Ovary (tissue), 9 donors: ENCODE data around the gene NDUFA13. TPM values are rescaled to one million over a fixed set of nuclear protein-coding genes. Genes with fewer than 3 reads are reported as not detected.

Experiments used
- DNase-seq, 5 donors: peaks; one replicate each; pipeline ENCODE4 v3.0.0-alpha.2; 2019 to 2020
- H3K27ac ChIP-seq, 2 donors: fragments of 200-600 bp; one replicate each; pipeline versions ENCODE4 v1.5.1 to v1.8.0; 2019 to 2022
- H3K27me3 ChIP-seq: fragments of 200-600 bp; one replicate; pipeline ENCODE4 v1.8.0; 2022
- H3K36me3 ChIP-seq: fragments of 200-600 bp; sonication (generic); one replicate; pipeline ENCODE4 v1.5.1; 2019
- H3K4me1 ChIP-seq: one replicate; pipeline ENCODE4 v1.8.1; 2013; ENCODE audit warnings: mild to moderate bottlenecking, moderate library complexity; ENCODE audit not compliant: insufficient read depth
- H3K4me3 ChIP-seq: fragments of 200-600 bp; sonication (generic); one replicate; pipeline ENCODE4 v1.5.1; 2017
- H3K9me3 ChIP-seq, 2 donors: fragments of 200-600 bp in 1 of 2; sonication (generic) in 1 of 2; one replicate each; pipeline versions ENCODE4 v1.5.1 to v1.8.1; 2013 to 2019; ENCODE audit warnings: mild to moderate bottlenecking in 1 of 2, moderate library complexity in 1 of 2
- EP300 ChIP-seq: sonication (generic); formaldehyde crosslinking; IDR thresholded peaks from one replicate; pipeline ENCODE4 v1.6.1; 2017; ENCODE audit warnings: antibody characterized with exemption
- POLR2A ChIP-seq: fragments of 450-650 bp; IDR thresholded peaks from one replicate; pipeline ENCODE4 v1.6.1; 2017; ENCODE audit warnings: antibody characterized with exemption, mild to moderate bottlenecking, moderate library complexity
- WGBS, 3 donors: extraction: QIAGEN DNeasy Blood & Tissue Kit in 1 of 3; methylation state at CpG; one replicate each; pipeline versions ENCODE4 v1.1.5 to v1.1.7; 2013 to 2017; 5-methylcytosine and 5-hydroxymethylcytosine counted together
- intact Hi-C, 4 donors: fragments of 100-400 bp; cut with DNase I; formaldehyde crosslinking; loops; one replicate each; pipeline versions ENCODE4 v1.11.0 to v1.15.1; 2022 to 2023
- polyA plus RNA-seq, 2 donors: library from polyadenylated mRNA; stranded (reverse); fragments of 200-250 nt in 1 of 2; fragments of 350-450 nt in 1 of 2; fragmentation: Illumina TruSeq in 1 of 2; extraction: RNeasy Lipid Tissue Mini Kit (QIAGEN cat#74804) in 1 of 2; gene quantifications; one replicate each; pipeline ENCODE4 v1.2.3, GENCODE V29; 2013 to 2014
- total RNA-seq, 7 donors: library from RNA; depleted of rRNA in 2 of 7; stranded (reverse); fragments of >200 nt in 2 of 7; fragmentation: NEBNext Ultra II Directional in 3 of 7; extraction: Animal tissue kit (Norgen Biotek cat#: 25700) in 3 of 7; gene quantifications; one replicate each; pipeline versions ENCODE4 v1.1.0 to v1.2.4, GENCODE V29; 2016 to 2023
- TF ChIP-seq, protein P1 (sequence below), 3 donors: fragments of 450-650 bp in 2 of 3; fragments of 200-600 bp in 1 of 3; IDR thresholded peaks; one replicate each; pipeline versions ENCODE4 v1.5.1 to v1.8.0; 2016 to 2022; ENCODE audit warnings: antibody characterized with exemption in 3 of 3, mild to moderate bottlenecking in 1 of 3
- donor health status: DM: no; HTN: no; CAD: no; lungs with moderate emphysema.
- donor health status: DM: no; HTN: no; CAD: no.
- donor health status: Bipolar disorder and iron deficiency.
- donor health status: DM: yes; HTN: yes; CAD: no.
- donor health status: DM: no; HTN: no; CAD: no.
- donor health status: DM: yes; HTN: yes; CAD: no.

NDUFA13 gene
- total and polyA plus RNA-seq, 9 donors, result 33.5 to 291 (median 202) TPM

DNA sequence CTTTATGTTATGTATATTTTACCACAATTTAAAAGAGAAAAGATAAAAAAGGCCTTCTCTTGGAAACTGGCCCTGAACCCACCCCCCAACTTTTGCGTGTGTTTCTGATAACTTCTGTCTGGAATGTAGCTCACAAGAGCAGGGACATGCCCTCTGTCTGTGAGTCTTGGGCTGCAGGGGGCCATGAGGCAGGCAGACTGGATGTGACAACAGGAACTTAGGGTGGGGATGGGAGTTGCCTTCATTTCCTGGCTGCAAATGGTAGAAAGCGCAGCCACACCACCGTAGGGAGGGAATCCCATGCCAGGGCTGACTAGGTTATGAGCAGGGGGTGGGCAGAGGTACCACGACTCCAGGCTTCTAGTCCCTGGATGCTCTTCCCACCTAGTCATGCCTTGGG lies 43.9 kb downstream of the NDUFA13 start:
- intact Hi-C loops, result no loop called here
- no peak for TF ChIP-seq EP300

DNA sequence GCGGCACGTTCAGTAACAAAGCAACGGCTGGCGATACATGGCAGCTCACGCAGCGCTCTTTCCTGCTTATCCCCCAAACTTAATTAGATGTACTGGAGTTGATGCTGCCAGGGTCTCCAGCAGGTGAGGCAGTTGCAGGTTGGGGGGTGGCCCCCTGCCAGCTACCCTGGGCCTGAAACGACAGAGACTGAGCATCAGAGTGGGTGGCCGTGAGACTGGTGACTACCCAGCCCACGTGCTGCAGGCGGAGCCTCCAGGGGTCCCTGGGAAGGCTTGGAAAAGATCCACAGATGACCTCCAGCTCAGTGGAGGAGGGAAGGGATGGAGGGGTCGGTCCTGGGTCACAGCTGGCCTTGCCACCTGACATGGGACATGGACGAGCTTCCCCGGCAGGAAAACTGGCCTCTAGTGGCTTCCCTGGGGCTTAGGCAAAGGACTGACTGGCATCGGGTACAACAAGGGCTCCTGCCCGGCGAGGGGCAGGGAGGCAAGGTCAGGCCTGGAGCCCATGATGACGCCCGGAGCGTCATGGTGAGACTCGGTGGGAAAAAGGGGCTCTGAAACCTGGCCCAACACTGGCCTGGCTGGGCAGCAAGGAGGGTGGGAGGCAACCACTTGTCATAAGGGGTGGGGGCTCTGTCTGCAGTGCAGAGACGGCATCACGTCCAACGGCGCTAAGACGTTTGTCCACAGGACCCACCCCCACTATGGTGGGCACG lies 46.1 kb downstream of the NDUFA13 start:
- intact Hi-C loops, result no loop called here
- 80 to 81% (median 81%) methylated on average over 26 of the region's 26 CpGs for WGBS, 3 donors

More for the DNA sequence above, 43.9 kb downstream of the NDUFA13 start:
- WGBS, 3 donors, result 53 to 71% (median 63%) methylated on average over 4 of the region's 4 CpGs
- Histone ChIP-seq H3K27ac (no peak overlapping the region), H3K9me3 (no peaks in the 10 kb centered on the region), H3K4me3 (no peak overlapping the region), H3K36me3 (no peaks in the 10 kb centered on the region), H3K27me3 (no peaks in the 10 kb centered on the region), H3K4me1 (no peaks in the 10 kb centered on the region)
- DNase-seq, result no peak

DNA sequence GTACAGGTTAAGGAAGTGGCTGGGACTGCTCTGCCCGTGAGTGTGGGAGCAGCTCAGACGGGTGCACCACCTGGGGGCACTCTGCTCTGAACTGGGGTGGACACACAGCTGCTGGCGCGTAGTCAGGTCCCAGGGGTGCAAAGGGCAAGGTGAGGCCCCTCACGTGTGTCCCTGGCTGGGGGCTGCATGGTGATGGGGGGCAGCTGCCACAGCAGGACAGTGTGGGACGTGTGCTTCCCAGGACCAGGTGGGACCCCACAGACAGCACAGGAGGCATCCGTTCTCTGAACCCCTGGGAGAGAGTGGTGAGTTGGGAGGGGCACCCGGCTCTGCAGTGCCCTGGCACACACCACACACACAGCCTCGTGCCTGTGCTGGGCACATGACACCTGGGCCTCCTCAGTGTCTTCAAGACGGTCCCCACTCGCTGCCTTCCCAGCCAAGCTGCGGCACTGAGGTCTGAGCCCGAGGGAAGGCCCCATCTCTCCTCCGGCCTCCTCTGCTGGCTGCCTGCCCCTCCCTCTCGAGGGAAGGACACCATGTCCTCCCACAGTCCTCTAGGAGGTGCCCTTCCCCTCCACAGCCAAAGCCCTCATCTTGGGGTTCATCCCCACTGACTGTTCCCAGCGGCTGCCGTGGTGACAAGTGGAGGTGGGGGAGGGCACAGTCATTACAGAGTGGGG lies 46.8 kb downstream of the NDUFA13 start:
- Histone ChIP-seq H3K36me3 (no peaks in the 10 kb centered on the region), H3K27me3 (no peaks in the 10 kb centered on the region), H3K27ac (no peak overlapping the region), H3K4me3 (no peak overlapping the region), H3K4me1 (no peaks in the 10 kb centered on the region), H3K9me3 (no peaks in the 10 kb centered on the region)
- WGBS, 3 donors, result 73 to 77% (median 76%) methylated on average over 16 to 17 of the region's 17 CpGs
- no peak for DNase-seq
- intact Hi-C loops, result no loop called here
- TF ChIP-seq, protein P1, sequence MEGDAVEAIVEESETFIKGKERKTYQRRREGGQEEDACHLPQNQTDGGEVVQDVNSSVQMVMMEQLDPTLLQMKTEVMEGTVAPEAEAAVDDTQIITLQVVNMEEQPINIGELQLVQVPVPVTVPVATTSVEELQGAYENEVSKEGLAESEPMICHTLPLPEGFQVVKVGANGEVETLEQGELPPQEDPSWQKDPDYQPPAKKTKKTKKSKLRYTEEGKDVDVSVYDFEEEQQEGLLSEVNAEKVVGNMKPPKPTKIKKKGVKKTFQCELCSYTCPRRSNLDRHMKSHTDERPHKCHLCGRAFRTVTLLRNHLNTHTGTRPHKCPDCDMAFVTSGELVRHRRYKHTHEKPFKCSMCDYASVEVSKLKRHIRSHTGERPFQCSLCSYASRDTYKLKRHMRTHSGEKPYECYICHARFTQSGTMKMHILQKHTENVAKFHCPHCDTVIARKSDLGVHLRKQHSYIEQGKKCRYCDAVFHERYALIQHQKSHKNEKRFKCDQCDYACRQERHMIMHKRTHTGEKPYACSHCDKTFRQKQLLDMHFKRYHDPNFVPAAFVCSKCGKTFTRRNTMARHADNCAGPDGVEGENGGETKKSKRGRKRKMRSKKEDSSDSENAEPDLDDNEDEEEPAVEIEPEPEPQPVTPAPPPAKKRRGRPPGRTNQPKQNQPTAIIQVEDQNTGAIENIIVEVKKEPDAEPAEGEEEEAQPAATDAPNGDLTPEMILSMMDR (IDR thresholded peaks at IDR 0.05), result no peak
- TF ChIP-seq EP300 (no peak), POLR2A (no peak)

More for the DNA sequence above, 46.1 kb downstream of the NDUFA13 start:
- H3K36me3 ChIP-seq, result no peaks in the 10 kb centered on the region
- H3K4me3 ChIP-seq, result no peak overlapping the region
- H3K27me3 ChIP-seq, result no peaks in the 10 kb centered on the region
- TF ChIP-seq, protein P1 (IDR thresholded peaks at IDR 0.05), result no peak
- TF ChIP-seq EP300, result no peak
- TF ChIP-seq POLR2A, result no peak
- H3K9me3 ChIP-seq, result no peaks in the 10 kb centered on the region
- H3K4me1 ChIP-seq, result no peaks in the 10 kb centered on the region
- DNase-seq, result no peak
- no peak overlapping the region for H3K27ac ChIP-seq

DNA sequence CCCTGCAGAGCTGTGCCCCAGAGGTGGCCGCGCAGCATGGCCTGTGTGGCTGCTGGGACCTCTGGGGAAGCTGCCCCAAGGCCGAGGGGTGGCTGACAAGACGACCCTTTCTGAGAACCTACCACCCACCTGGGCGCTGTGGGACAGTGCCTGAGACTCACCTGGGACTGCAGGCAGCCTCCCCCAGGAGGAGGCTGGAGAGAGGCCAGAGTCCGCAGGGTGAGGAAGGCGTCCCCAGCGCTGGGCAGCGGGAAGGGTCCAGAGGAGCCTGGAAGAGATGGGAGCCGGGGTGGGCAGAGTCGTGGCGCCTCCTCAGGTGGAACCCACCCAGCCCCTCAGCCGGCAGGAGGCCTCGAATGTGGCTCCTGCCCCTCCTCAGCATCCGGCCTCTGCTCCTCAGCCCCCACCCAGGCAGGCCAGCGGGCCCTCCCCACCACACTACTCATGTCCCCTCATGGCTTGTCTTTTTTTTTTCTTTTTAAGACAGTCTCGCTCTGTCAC lies 47.4 kb downstream of the NDUFA13 start:
- Histone ChIP-seq H3K27ac (no peak overlapping the region), H3K4me3 (no peak overlapping the region), H3K4me1 (no peaks in the 10 kb centered on the region), H3K27me3 (no peaks in the 10 kb centered on the region), H3K9me3 (no peaks in the 10 kb centered on the region), H3K36me3 (no peaks in the 10 kb centered on the region)
- no peak for DNase-seq
- 90 to 94% (median 92%) methylated on average over 17 of the region's 17 CpGs for WGBS, 3 donors
- intact Hi-C loops, result no loop called here
- TF ChIP-seq, protein P1 (IDR thresholded peaks at IDR 0.05), result no peak
- TF ChIP-seq POLR2A, result no peak
- TF ChIP-seq EP300, result no peak

DNA sequence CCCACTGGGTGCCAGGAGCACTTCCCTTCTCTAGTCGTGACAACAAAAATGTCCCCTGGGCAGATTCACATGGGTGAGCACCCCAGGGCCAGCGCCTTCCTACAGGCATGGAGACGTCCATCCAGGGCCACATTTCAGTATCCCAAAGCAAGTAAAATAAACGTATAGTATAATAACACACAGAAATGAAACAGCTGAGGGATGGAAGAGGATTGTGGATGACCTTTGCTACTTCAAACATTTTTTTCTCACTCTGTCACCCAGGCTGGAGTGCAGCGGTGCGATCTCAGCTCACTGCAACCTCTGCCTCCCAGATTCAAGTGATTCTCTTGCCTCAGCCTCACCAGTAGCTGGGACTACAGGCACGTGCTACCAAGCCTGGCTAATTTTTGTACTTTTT lies 50.3 kb downstream of the NDUFA13 start:
- no peak for DNase-seq
- Histone ChIP-seq H3K4me3 (no peak overlapping the region), H3K9me3 (no peaks in the 10 kb centered on the region), H3K27me3 (no peaks in the 10 kb centered on the region), H3K27ac (no peak overlapping the region), H3K36me3 (no peaks in the 10 kb centered on the region), H3K4me1 (no peaks in the 10 kb centered on the region)
- intact Hi-C loops, result no loop called here
- TF ChIP-seq, protein P1 (IDR thresholded peaks at IDR 0.05), result no peak
- TF ChIP-seq EP300, result no peak
- TF ChIP-seq POLR2A, result no peak
- 69 to 83% (median 75%) methylated on average over 7 of the region's 7 CpGs for WGBS, 3 donors
